ENCODE data around the gene ALDH1B1. TPM values are rescaled to one million over a fixed set of nuclear protein-coding genes. Genes with fewer than 3 reads are reported as not detected.

The ALDH1B1 gene
- total RNA-seq, 1 donor, result 14.3 TPM

DNA sequence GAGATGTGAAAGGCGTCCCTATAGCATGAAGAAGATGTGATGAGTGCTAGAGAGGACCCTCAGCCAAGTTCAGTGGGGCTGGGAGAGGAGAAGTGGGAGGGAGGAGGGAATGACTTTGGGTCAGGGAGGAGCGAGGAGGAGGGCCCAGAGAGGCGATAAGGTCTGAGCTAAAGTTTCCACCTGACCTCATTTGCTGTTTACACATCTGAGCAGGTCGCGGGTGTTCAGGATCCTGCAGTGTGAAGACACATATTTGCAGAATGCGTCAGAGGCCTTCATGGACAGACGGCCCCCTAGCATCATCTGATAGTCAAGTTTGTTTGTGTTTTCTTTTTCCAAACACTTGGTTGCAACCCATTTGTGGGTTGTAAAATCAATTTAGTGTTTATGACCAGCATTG, 50.7 kb downstream of the ALDH1B1 start:
- TF ChIP-seq, protein P1, sequence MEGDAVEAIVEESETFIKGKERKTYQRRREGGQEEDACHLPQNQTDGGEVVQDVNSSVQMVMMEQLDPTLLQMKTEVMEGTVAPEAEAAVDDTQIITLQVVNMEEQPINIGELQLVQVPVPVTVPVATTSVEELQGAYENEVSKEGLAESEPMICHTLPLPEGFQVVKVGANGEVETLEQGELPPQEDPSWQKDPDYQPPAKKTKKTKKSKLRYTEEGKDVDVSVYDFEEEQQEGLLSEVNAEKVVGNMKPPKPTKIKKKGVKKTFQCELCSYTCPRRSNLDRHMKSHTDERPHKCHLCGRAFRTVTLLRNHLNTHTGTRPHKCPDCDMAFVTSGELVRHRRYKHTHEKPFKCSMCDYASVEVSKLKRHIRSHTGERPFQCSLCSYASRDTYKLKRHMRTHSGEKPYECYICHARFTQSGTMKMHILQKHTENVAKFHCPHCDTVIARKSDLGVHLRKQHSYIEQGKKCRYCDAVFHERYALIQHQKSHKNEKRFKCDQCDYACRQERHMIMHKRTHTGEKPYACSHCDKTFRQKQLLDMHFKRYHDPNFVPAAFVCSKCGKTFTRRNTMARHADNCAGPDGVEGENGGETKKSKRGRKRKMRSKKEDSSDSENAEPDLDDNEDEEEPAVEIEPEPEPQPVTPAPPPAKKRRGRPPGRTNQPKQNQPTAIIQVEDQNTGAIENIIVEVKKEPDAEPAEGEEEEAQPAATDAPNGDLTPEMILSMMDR (IDR thresholded peaks at IDR 0.05; ENCODE audit: insufficient read depth, low read length), result no peak
- H3K4me3 ChIP-seq (ENCODE audit: low read depth, low read length), result no peak overlapping the region
- DNase-seq (ENCODE audit: low read depth), result no peak

DNA sequence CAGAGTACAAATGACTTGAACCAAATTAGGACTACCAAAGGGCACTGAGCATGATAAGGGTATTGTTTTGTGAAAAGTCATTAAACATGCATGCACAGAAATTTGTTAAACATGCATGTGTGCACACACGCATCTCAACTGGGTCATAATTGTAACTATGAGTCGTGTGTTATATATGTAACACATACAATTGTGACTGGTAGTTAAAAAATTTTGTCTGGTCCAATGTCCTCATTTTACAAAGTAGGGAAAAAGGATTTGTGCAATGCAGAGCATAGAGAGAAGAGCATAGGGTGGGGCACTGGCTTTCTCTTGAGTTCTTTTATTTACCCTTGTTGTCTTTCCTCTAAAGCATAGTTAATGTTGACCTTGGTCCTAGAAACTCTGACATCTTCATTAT, 51.1 kb downstream of the ALDH1B1 start:
- H3K4me3 ChIP-seq (ENCODE audit: low read depth, low read length), result no peak overlapping the region
- DNase-seq (ENCODE audit: low read depth), result no peak
- TF ChIP-seq, protein P1 (IDR thresholded peaks at IDR 0.05; ENCODE audit: insufficient read depth, low read length), result no peak

DNA sequence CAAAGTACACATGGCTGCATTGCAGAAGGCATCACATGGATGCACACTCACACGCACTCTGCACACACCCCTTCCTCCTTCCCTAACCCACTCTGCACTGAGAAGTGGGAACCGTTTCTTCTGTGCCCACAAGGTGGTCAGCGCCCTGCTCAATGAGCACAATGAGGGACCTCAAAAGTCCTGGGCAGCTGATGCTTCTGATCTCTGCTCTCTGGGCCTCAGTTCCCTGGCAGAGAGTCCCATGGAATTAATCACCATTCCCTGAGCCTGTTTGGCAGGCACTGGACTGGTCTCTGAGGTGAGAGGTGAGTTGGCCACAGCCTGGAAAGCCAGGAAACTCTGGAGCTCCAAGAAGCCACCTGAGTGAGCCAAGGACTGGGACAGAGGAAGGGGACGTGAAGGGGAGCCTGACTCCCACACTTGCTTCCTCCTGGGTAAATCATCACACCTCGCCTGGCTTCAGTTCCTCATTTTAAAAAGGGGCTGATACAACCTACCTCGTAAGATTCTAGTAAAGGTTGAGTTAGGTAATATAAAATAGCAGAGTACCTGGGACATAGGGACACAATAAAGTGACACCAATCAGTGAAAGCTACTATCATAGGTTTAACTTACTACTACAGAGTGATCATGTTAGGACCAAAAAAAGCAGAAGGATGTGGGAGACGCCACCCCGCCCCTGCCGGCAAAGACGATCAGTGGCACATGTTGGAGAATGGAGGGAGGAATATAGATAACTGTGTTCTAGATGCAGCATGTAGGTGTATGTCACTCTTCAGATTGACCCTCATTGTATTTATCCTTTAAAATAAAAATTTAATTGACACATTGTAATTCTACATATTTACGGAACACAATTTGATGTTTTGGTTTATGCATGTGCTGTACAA, 52.9 kb downstream of the ALDH1B1 start:
- TF ChIP-seq, protein P1 (IDR thresholded peaks at IDR 0.05; ENCODE audit: insufficient read depth, low read length), result no peak
- DNase-seq (ENCODE audit: low read depth), result no peak
- no peak overlapping the region for H3K4me3 ChIP-seq (ENCODE audit: low read depth, low read length)

DNA sequence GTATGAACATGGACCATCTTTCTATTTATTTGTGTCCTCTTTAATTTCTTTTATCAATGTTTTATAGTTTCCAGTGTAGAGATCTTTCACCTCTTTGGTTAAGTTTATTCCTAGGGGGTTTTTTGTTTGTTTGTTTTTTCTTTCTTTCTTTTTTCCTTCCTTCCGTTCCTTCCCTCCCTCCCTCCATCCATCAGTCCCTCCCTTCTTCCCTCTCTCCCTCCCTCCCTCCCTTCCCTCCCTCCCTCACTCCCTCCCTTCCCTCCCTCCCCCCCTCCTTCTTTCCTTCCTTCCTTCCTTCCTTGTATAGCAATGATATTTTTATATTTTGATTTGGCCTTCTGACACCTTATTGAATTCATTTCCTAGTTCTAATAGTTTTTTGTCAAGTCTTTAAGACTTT, 55.2 kb downstream of the ALDH1B1 start:
- no peak overlapping the region for H3K4me3 ChIP-seq (ENCODE audit: low read depth, low read length)
- DNase-seq (ENCODE audit: low read depth), result no peak
- TF ChIP-seq, protein P1 (IDR thresholded peaks at IDR 0.05; ENCODE audit: insufficient read depth, low read length), result no peak

Other genes starting within 250 kb of the ALDH1B1 start
- gene IGFBPL1, start 31.8 kb downstream of the ALDH1B1 start, total RNA-seq (ENCODE audit: low replicate concordance), result not detected in 2 replicates
- 0.09 TPM in 1 of 2 replicates, not detected in the other for gene ANKRD18A, start 227.9 kb downstream of the ALDH1B1 start, total RNA-seq (ENCODE audit: low replicate concordance)